GM21723 (cell line): ENCODE results near the gene QSOX1.

Experiments used
- ATAC-seq: cut with Tn5 transposase; IDR thresholded peaks from one replicate; pipeline ENCODE4 v1.9.1; 2021; ENCODE audit warnings: mild to moderate bottlenecking, moderate library complexity; ENCODE audit not compliant: unreplicated experiment

QSOX1 gene

DNA sequence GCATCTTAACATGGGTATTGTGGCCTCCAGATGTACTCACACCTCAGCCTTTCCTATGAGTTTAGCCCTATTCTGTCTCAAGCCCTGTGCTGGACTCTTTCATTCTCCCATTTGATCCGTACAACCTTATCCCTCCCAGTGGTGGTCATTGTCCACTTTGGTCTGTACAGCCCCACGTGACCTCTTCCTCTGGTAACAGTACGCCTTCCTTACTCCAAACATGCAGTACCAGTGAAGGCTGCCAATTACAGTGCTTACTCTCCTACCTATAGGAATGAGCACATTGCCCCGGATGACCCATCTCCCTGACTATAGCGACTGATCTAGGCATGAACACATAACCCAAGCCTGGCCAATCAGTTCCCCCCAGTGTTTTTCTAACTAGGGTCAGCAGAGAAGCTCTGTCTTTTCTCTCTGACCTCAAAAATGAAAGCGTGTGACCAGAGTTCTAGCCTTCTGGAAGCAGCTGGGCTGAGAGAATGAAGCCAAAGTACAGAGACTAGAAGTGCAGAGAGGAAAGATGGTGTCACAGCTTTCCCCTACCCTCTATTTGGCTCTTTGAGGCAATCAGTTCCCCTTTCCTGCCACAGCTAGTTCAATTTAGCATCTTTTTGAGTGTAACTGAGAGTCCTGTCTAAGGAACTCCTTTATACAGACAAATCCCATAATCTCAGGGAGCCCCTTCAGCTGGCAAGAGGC, 9.9 kb upstream of the QSOX1 start:
- ATAC-seq: no peak

DNA sequence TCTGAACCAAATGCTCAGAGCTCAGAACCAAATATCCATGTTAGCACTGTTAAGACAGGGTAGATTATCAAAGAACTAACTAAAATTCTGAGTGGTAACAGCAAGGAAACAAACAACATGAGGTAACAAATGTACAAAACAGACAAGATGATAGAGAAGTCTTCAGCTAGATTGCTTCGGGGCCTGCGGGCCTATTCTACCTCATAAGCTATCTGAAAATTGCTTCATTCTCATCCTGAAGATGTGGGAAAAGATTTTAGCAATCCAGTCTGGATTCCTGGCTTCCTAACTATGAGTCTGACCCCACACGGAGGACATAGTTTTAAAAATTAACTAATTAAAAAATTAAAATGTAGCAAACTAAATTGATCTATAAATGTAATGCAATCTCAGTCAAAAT, 9.2 kb upstream of the QSOX1 start:
- ATAC-seq: no peak

DNA sequence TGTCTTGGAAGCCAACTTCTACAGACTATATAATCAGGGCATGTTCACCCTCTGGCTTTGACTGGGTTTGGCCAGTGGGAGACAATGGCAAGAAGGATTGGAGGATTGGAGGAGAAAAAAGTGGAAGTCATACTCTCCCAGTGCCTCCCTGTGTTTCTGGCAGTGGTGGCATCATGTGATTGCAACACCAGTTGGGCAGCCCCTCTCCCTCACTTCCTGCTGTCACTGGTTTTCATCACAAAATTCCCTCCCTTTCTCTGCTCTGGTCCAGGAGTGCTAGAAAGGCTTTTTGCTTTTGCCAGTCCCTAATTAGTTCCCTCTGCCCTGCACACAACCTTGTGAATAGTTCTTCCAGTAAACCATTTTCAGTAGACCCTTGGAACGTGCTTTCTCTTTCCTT, 3.7 kb upstream of the QSOX1 start:
- ATAC-seq: no peak

DNA sequence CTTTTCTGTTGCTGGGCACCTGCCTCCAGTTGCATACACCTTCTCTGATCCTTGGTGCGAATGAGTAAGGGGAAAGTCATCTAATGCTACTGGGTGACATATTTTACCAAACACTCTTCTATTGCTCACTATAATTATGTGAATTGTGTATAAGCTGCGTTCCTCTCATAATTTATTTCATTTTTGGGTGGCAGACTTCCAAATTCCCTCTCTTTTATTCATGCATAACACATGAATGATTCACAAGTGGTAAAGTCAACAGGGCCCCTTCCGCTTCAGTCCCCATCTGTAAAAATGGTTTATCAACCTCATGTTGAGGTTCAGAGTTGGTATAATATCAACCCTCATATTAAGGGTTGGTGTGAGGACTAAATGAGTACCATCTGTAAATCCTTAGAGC, 3.2 kb upstream of the QSOX1 start:
- no peak for ATAC-seq

DNA sequence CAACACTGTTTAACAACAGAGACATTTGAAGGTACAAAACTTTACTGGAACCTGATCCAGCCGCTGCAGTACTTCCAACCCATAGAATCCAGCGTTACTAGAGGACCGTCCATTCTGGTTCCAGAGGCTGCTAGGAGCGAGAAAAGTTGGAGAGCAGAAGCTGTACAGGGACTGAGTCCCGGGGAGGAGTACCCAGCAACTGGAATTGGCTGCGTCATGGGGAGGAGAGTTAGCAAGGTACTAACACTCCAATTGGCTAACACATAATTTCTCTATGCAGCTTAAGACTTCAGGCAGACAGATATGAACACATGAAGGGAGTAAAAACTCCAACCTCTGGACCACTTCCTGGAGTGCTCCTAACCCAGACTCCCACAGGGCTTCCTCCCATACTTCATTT, 2.1 kb upstream of the QSOX1 start:
- no peak for ATAC-seq

DNA sequence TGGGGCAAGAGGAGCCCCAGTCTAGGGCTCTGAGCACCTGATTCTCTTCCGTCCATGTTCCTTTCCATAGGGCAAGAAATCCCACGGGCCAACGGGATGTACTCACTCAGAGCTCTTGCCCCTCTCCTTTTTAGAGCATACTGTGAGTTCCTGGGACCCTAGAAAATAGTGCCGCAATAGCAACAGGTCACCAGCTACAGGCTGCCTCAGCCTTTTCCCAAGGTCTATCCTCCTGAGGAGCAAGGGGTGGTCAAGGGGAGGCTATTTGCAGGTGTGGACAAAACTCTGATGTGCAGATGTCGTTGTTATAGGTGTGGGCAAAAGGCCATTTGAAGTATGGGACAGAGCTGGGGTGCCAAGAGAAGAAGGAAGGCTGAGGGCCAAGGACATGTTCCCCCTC, 1.6 kb upstream of the QSOX1 start:
- ATAC-seq: no peak

DNA sequence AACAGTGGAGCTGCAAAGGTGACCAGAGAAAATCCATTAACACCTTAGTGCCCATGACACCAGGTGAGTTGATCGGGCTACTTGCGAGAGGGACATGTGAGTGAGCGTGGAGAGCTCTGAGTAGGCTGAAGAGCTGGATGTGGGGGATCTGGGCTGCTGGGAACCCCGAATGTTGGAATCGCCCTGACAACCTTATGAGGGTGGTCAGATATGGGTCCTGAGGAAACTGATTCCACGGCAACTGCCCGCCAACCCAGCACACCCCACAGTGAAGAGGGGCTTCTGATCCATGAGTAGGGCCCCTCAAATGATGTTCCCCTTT, 705 bp upstream of the QSOX1 start:
- no peak for ATAC-seq

DNA sequence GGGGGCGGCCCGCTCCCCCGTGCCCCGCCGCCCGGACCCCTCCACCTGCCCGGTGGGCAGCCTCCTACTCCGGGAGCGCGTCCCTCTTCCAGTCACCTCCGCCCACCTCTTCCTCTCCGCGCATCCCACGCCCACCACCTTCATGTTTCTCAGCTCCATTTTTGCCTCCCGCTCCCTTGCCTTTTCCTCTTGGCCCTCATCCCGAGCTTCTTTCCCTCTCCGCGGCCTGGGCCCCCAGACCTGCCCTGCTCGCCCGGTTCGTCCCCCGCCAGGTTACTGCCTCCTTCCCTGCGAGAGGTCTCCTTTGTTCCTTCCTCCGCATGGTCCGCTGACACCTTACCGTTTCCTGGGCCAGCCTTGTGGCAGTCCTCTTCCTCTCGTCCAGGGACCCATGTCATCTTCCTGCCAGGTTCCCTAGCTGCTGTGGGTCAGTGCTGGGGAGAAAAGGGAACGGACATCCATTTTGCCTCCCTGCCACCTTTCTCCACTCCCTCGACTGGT, 563 bp downstream of the QSOX1 start:
- peak; percentile 2 for ATAC-seq

DNA sequence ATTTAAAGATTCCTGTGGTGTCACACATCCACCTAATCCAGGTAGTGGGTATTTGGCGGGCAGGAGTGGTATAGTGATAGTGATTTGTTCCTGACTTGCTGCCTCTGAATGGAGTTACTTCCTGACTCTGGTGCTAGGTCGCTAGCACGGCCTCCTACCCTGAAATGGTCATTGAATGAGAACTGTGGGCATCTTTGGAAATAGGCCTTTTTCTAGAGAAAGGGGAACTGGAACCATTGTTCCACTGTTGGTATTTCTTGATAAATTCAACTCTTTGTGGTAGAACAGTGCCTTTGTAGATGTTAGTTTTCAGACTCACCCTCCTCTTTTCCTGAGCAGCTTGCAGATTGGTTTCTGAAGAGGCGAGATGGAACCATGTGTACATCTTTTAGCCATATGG, 1.5 kb downstream of the QSOX1 start:
- ATAC-seq: no peak

DNA sequence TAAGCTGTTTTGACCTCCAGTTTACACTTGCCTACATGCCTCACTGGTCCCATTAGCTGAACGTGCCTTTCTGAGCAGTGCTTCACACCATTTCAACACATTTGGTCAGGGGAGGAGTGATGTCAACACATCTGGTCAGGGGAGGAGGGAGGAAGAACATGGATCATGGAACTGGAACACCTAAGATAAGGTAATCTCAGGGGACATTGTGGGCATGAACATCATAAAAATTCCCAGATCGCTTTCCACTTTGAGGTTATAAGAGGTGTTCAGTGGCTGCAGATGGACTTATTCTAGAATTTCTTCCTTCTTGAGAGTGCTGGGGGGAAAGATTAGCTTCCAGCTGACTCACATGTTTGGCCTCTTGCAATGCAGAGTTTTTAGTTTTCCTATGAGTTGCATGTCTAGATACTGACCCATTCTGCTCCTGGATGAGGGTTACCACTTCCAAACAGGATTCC, 2.0 kb downstream of the QSOX1 start:
- no peak for ATAC-seq

DNA sequence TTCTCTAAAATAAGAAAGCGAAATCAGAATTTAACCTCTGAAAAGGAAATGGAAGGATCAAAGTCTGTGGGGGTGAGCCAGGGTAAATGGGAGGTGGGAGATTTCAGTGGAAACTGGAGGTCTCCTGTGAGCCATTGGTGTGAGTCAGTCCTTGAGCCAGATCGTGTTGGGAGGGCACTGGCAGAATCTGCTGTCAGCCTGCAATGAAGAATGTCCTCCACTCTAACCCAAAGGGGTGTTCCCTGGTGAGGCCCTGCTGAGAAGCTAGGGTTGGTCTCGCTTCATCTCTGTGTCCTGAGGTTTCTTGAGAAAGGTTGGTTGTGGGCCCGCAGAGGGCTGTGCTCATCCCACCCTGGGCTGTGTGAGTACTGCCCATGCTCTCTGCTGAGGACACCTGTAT, 2.4 kb downstream of the QSOX1 start:
- ATAC-seq: no peak

DNA sequence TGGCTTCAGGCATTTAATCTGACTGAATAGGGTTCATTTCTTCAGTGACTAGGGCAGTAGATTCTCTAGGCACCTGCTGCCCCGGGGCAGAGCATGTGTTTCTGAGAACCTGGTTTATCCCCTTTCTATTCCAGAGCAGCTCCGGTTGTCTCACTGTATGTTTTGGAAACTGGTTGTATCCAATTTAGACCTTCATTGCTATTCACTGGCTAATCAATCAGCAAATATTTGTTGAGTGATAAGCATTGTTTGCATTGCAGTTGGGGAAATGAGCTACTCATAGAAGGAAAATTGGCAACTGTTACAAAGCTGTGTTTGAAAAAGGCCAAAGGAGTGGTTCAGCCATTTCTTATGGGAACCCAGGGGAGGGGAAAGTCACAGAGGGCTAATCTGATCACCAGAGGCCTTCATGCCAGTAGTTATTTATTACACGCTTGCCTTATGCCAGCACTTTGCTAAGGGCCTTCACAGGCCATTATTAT, 2.9 kb downstream of the QSOX1 start:
- no peak for ATAC-seq

DNA sequence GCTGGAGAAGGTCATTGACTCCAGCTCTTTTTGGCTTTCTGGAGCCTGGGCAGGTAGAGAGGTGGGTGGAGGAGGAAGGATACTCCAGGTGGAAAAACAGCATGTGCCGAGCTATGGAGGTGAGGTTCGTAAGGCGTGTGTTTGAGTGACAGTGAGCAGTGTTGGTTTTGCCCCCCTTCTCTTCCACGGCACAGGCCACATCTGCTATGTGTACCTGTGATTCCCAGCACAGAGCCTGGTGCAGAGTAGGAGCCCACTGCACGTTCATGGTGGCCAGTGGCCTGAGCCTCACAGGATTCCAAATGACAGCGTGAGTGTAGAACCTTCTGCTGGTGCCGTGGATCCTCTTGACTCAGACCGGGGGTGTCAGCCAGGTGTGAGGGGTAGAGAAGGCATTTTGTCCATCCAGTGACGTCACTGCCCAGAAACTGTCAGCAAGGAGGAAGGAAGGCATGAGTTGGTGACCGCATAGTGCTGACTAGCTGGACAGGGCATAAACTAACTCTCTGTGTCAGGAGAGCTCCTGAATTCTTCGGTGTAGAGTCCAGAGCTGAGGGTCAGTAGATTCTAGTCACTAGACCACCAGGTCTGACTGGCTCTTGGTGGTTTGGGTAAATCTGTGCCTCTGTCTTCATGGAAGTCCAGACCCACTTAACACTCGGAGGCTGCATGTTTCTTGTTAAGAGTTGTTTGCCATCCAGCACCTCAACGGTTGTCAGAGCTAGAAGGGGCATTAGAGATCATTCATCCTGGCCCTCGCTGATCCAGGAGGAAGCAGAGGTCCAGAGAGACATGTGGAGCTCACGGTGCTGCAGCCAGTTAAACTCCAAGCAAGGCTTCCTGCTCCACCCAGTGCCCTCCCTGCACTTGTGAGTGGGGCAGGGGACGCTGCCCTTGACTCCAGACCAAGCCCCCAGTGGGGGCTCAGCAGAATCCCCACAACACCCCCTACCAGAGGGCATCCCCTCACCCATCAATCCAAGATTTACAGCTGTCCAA, 3.8 kb downstream of the QSOX1 start:
- ATAC-seq: no peak

DNA sequence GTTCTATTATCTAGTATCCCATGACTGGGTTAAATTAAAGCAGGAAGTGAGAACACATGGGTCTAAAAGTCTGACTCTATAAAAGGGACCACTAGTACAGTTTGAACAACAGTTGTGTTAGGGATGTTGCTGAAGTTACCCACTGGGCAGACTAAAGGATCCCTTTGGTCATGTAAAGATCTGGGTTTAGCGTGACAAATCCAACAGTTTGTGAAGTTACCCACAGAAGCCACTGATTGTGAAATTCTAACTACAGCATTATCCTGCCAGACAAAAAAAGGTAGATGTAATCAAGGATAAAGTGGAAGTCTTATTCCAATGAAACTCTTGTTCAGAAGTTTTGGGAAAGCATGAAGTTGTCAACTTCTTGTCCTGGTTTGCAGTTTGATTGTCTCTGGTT, 5.7 kb downstream of the QSOX1 start:
- no peak for ATAC-seq

DNA sequence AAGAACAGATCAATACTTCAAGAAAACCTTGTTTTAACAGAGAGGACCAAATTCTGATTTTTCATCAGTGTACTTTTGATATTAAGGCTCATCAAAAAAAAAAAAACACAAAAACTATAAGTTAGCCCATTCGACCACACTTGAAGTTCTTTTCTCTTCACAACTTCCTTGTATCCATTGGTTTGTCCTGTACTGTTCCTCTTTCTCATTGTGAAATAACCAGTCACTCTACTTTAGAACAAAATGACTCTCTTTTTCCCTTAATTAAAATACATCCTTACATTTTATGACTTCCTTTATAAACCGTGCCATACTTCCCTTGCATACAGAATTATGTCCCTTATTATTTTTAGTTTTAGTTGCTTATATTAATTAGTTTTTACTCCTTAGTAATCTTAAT, 8.4 kb downstream of the QSOX1 start:
- no peak for ATAC-seq

DNA sequence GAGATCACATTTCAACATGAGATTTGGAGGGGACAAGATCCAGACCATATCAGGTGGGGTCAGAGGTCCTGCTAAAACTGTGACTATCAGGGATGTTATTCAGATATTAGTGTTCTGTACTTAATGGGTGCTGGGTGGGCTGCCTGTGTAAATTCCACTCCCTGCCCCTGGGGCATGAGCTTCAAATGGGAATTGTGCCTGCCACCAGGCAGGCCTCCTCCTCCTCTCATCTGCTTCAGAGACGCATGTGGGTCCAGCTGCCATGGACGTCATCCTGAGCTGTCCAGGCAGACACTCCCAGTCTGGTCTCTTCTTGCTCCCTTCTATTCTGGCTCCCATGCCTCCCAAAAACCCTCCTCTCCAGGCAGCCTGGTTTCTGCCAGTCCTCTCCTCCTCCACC, 10.4 kb downstream of the QSOX1 start:
- ATAC-seq: no peak

DNA sequence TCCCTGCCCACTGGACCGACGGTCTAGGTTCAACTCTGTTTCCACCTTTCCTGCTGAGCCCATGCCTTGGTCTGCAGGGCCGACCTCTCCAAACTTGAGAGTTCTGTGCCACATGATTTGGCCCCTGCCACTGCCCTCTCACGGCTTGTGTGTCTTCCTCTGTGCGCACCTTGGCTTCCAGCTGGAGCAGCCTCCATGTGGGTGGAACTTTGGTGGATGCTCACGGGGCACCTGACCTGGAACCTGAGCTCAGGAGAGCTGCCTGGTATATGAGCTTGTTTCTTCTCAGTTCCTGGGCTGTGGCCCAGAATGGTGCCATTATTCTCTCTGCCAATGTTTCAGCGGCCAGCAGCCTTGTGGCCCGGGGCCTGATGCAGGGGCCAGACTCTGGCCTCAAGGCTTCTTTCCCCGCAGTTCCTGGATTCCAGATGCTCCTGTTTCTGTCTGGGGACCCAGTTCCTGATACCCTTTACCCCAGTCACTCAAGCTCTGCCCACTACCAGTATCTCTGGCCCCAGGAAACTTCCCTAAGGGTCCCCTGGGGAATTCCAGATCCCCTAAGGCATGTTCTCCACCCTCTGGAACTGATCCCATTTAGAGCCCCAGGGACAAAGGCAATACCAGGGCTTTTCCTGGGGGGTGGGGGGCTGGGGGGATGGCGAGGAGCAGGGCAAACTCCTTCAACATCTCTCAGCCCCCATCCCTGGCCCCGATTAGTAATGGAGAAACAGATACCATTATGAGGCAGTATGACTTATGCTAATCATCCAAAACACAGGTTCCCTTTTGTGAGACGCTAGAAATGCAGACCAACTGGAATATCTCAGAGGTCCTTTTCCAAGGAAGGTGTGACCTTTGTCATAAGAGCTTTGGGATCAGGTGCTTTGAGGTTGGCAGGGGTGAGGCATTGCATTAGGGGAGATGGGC, 11.1 kb downstream of the QSOX1 start:
- ATAC-seq: no peak

DNA sequence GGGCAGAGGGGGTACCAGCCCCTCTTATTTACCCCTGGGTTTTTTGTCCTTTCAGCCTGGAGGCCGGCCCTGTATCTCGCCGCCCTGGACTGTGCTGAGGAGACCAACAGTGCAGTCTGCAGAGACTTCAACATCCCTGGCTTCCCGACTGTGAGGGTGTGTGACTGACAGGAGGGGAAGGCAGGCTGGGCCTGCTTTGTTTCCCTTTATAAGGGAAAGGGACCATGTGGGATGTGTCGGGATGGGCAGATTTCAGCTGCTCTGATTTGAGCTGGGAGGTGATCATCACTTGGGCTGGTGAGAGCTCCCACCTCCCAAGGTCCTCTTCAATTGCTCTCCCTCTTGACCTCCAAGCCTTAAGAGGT, 11.7 kb downstream of the QSOX1 start:
- ATAC-seq: no peak

DNA sequence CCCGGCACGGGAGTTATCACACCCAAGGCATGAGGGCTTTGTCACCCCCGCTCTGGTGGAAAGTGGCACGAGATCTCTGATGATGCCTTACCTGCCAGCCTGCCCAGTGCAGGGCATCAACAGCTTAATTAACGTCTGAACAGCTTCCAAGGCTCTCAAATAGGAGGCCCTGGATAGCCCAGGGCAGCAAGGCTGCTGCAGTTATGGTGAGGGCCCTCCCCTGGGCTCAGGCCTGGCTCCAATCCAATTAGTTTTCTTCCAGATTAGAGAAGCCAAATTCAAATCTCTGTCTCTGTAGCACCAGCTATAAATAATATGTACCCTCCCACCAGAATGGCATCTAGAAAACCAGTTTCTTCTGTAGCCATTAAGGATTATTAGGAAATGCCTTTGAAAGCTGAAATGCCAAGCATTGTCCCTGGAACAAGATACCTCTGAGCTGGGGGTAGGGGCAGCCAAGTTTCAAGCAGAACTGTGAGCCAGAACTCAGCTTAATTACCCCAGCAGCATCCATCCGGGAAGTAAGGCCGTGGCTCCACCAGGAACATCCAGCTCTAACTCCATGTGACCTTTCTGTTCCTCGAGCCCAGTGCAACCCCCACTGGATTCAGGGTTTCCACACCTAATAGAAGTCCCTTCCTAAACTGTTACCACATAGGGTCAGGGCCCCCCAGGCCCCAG, 12.5 kb downstream of the QSOX1 start:
- no peak for ATAC-seq

DNA sequence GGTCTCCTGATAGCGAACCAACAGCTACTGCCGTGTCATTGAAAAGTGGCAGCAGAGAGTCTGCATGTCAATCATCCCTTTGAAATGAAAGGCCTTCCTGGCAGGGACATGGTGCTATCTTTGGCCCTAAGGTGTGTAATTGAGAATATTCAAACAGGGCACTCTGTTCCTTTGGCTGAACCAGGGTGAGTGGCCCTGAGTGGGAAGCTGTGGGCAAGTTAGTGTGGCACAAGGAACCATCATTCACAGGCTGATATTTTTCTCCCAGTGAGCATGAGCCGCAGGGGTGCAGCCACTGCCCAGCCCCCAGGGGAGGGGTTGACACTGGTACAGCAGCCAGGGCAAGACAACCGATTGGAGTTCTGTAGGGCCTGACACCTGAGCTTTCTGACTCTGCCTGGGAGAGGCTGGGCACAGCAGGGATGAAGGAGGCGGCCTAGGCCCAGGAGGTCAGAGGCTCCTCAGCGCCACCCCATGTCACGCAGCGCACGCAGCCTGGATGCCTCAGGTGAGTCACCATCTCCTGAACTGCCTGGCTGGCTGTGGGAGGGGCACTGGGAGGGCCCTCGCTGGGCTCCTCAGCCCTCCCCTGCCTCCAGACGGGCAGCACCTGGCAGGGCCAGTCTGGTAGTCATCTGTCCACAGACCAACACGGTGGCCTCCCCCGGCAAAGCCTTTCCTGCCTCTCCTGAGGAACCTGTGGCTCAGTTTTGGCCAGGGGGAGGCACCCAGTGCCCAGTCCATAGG, 13.2 kb downstream of the QSOX1 start:
- no peak for ATAC-seq
